Measurements from ENCODE around the gene CD40. TPM values are rescaled to one million over a fixed set of nuclear protein-coding genes. Genes with fewer than 3 reads are reported as not detected.

Gene CD40
- total and polyA plus RNA-seq, 4 donors: 20.4 to 55.0 (median 28.4) TPM

GRCh38 chr20:46111836-46112212 lies 6.3 kb upstream of the CD40 start:
- Histone ChIP-seq H3K27me3 (ENCODE audit: control insufficient read depth in 3 of 3, insufficient read depth in 3 of 3, low read length in 2 of 3) (peaks cover 0 to 33% (median 5%) of the 10 kb centered on the region in 3 donors), H3K4me3 (no peak overlapping the region), H3K36me3 (ENCODE audit: control insufficient read depth in 4 of 4, insufficient read depth in 4 of 4, low read length in 4 of 4) (no peaks in the 10 kb centered on the region), H3K9me3 (ENCODE audit: control insufficient read depth in 4 of 4, insufficient read depth in 3 of 4, low read length in 3 of 4) (no peaks in the 10 kb centered on the region), H3K4me1 (ENCODE audit: control insufficient read depth in 5 of 5, insufficient read depth in 5 of 5, low read length in 5 of 5) (no peaks in the 10 kb centered on the region), H3K27ac (ENCODE audit: low read depth in 1 of 2, low read length in 1 of 2) (no peak overlapping the region), H3K9ac (ENCODE audit: insufficient read depth in 1 of 2, low read length in 2 of 2) (no peak overlapping the region)
- no peak for TF ChIP-seq CTCF (IDR thresholded peaks at IDR 0.05; ENCODE audit: control extremely low read depth, extremely low read depth)
- DNase-seq (no peak), ATAC-seq (ENCODE audit: insufficient read depth, low FRiP score) (no peak)

- DNase-seq: no peak
Measured at GRCh38 chr20:46112430-46113112, 5.5 kb upstream of the CD40 start.

GRCh38 chr20:46113113-46113470 lies 5.0 kb upstream of the CD40 start:
- H3K36me3 ChIP-seq (ENCODE audit: control insufficient read depth in 4 of 4, insufficient read depth in 4 of 4, low read length in 4 of 4): no peaks in the 10 kb centered on the region
- DNase-seq (no peak), ATAC-seq (ENCODE audit: insufficient read depth, low FRiP score) (no peak)
- peaks cover 0 to 2% (median 0%) of the 10 kb centered on the region in 5 donors for H3K4me1 ChIP-seq (ENCODE audit: control insufficient read depth in 5 of 5, insufficient read depth in 5 of 5, low read length in 5 of 5)
- H3K27me3 ChIP-seq (ENCODE audit: control insufficient read depth in 3 of 3, insufficient read depth in 3 of 3, low read length in 2 of 3): peaks cover 0 to 31% (median 5%) of the 10 kb centered on the region in 3 donors
- WGBS, 2 donors: 71 to 75% methylated on average over 3 of the region's 3 CpGs
- no peak overlapping the region for H3K4me3 ChIP-seq
- no peak for TF ChIP-seq CTCF (IDR thresholded peaks at IDR 0.05; ENCODE audit: control extremely low read depth, extremely low read depth)
- H3K9ac ChIP-seq (ENCODE audit: insufficient read depth in 1 of 2, low read length in 2 of 2): no peak overlapping the region
- no peaks in the 10 kb centered on the region for H3K9me3 ChIP-seq (ENCODE audit: control insufficient read depth in 4 of 4, insufficient read depth in 3 of 4, low read length in 3 of 4)
- no peak overlapping the region for H3K27ac ChIP-seq (ENCODE audit: low read depth in 1 of 2, low read length in 1 of 2)

More at GRCh38 chr20:46112430-46113112, 5.5 kb upstream of the CD40 start:
- no peak overlapping the region for H3K4me3 ChIP-seq
- peaks cover 0 to 1% (median 0%) of the 10 kb centered on the region in 5 donors for H3K4me1 ChIP-seq (ENCODE audit: control insufficient read depth in 5 of 5, insufficient read depth in 5 of 5, low read length in 5 of 5)
- H3K9ac ChIP-seq (ENCODE audit: insufficient read depth in 1 of 2, low read length in 2 of 2): no peak overlapping the region
- TF ChIP-seq CTCF (IDR thresholded peaks at IDR 0.05; ENCODE audit: control extremely low read depth, extremely low read depth): no peak
- H3K27me3 ChIP-seq (ENCODE audit: control insufficient read depth in 3 of 3, insufficient read depth in 3 of 3, low read length in 2 of 3): peaks cover 0 to 31% (median 5%) of the 10 kb centered on the region in 3 donors
- 74 to 89% methylated on average over 10 of the region's 10 CpGs for WGBS, 2 donors
- no peak overlapping the region for H3K27ac ChIP-seq (ENCODE audit: low read depth in 1 of 2, low read length in 1 of 2)
- no peak for ATAC-seq (ENCODE audit: insufficient read depth, low FRiP score)
- no peaks in the 10 kb centered on the region for H3K9me3 ChIP-seq (ENCODE audit: control insufficient read depth in 4 of 4, insufficient read depth in 3 of 4, low read length in 3 of 4)
- no peaks in the 10 kb centered on the region for H3K36me3 ChIP-seq (ENCODE audit: control insufficient read depth in 4 of 4, insufficient read depth in 4 of 4, low read length in 4 of 4)

- no peaks in the 10 kb centered on the region for H3K36me3 ChIP-seq (ENCODE audit: control insufficient read depth in 4 of 4, insufficient read depth in 4 of 4, low read length in 4 of 4)
- no peak overlapping the region for H3K4me3 ChIP-seq
- whole genome bisulfite sequencing, 2 donors: 71 to 83% methylated on average over 2 of the region's 2 CpGs
- no peaks in the 10 kb centered on the region for H3K9me3 ChIP-seq (ENCODE audit: control insufficient read depth in 4 of 4, insufficient read depth in 3 of 4, low read length in 3 of 4)
- no peak for ATAC-seq (ENCODE audit: insufficient read depth, low FRiP score)
- peaks cover 0 to 32% (median 5%) of the 10 kb centered on the region in 3 donors for H3K27me3 ChIP-seq (ENCODE audit: control insufficient read depth in 3 of 3, insufficient read depth in 3 of 3, low read length in 2 of 3)
- H3K27ac ChIP-seq (ENCODE audit: low read depth in 1 of 2, low read length in 1 of 2): no peak overlapping the region
- DNase-seq: no peak
- no peak for TF ChIP-seq CTCF (IDR thresholded peaks at IDR 0.05; ENCODE audit: control extremely low read depth, extremely low read depth)
- H3K4me1 ChIP-seq (ENCODE audit: control insufficient read depth in 5 of 5, insufficient read depth in 5 of 5, low read length in 5 of 5): peaks cover 0 to 6% (median 0%) of the 10 kb centered on the region in 5 donors
- no peak overlapping the region for H3K9ac ChIP-seq (ENCODE audit: insufficient read depth in 1 of 2, low read length in 2 of 2)
Measured at GRCh38 chr20:46114449-46114848, 3.7 kb upstream of the CD40 start.

Measured in lung (tissue), 12 donors.